IPS DF 4.7 (cell line): ENCODE data around the gene LHFPL3.
"Not testable (repeated sequence)": the region's sequence is repeated elsewhere in the genome, so short reads cannot be mapped to it uniquely, and the experiment has no call there.

Experiments used
- DNase-seq: peaks from one replicate; pipeline ENCODE4 v3.0.0-alpha.2; 2013; ENCODE audit warnings: low spot score; ENCODE audit errors: extremely low read depth

Gene LHFPL3

GRCh38 chr7:104894314-104894713, 565.9 kb downstream of the LHFPL3 start:
- no peak for DNase-seq

- DNase-seq = no peak
Observed at GRCh38 chr7:104894726-104895521, 566.5 kb downstream of the LHFPL3 start.

GRCh38 chr7:104895522-104896236, 567.3 kb downstream of the LHFPL3 start:
- DNase-seq = no peak

DNA sequence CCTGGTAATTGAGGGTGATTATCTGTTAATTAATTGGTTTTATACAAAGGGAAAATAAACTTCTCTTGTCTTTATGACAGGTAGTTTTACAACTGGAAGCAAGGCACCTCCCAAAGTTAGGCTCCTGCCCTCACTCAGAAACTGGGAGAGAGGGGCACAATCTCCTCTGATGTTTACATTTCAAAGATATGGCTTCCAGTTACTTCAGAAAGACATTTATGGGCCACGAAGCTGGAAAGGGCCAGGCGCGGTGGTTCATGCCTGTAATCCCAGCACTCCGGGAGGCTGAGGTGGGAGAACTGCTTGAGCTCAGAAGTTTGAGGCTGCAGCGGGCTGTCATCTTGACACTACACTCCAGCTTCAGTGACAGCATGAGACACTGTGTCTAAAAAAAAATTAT, 570.0 kb downstream of the LHFPL3 start:
- DNase-seq = no peak

DNA sequence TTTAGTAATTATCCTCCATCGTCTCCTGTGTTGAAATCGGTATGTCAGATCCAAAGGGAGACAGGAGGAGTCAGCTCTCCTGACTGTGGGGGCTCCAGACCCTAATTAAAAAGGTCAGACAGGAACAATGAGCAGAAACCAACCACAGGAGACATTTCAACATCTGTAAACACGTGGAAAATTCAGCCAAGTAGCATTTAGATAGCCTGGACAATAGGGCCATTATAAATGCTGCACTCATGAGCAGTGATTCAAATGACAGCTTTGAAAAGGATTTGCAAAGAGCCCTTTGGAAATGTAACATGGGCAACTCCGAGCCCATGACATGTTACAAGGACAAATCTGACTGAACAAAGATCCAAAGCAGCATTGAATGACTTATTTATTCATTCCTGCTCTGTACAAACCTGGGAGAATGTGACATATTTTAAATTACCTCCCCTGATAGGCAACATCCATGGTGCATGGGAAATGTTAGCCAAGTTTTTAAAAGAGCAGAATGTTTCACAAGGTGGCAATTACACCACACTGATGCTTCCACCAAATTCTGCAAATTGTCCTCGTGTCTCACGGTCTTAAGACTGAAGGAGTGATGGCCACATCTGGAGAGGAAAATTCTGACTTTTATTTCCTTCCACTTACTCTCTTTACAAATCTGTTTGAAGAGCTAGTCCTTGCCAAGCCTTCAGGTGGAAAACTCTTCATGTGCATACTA, 572.3 kb downstream of the LHFPL3 start:
- DNase-seq = no peak

- DNase-seq = no peak
Observed at GRCh38 chr7:104901240-104901619, 572.8 kb downstream of the LHFPL3 start.

- DNase-seq = no peak
Observed at GRCh38 chr7:104902183-104902582, 573.8 kb downstream of the LHFPL3 start.

DNA sequence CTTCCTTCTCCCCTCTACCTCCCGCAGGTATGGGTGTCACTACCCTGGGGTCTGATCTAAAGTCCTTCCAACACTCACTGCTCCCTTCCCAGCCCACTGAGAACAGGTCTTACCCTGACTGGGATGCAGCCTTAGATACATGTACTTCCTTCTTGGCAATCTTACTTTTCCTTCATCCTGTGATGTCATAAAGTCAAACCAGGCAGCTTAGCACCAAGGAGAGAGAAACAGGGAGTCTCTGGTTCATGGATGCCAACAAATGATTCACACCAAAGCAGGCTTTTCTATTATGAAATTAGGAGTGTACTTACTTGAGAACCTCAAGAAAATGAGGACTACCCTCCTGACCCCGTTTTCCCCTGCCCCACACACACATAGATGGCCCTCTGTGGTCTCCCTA, 574.6 kb downstream of the LHFPL3 start:
- no peak for DNase-seq

DNA sequence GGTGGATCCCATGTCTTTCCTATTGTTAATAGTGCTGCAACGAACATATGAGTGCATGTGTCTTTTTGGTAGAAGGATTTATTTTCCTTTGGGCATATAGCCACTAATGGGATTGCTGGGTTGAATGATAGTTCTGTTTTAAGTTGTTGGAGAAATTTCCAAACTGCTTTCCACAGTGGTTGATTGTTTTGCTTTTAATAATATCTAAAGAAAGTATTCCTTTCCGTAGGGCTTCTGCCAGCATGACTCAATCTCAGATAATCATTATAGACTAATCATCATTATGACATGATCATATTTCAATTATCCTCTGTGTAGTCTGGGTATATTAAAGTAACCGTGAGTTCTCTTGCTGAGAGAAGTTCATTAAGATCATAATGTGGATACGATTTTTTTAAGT, 575.4 kb downstream of the LHFPL3 start:
- no peak for DNase-seq

DNA sequence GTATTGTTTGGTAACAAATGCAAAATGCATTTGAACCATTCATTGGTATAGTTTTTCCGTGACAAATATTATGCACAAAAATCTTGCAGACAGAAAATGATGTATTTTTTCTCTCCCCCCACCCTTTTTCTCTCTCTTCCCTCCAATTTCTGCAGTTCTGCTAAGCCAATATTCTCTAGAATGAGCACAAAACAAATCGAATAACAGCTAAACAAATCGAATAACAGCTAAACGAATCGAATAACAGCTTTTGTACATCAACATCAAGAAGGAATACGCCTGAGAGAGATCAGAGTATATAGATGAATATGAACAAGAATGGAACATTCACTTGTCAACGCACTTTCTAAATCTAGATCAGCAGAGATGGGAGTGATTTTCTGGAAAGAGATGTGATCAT, 577.6 kb downstream of the LHFPL3 start:
- DNase-seq = no peak

DNA sequence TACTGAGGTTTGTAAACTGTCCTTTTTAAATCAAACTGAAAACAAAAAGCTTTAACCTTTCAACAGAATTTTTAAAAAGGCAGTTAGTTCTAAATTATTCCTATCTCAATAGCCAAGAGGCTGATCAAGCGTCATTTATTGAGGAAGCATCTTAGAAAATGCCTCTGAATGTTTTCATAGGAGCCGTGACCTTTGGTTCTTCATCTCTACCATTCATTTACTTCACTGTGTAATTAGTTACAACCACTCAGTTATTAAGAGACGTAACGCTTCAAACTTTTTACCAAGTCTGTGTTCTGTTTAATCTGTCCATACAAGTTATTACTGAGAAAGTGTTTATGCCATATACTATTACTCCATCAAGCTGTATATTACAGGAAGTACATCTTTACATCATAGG, 578.2 kb downstream of the LHFPL3 start:
- no peak for DNase-seq

GRCh38 chr7:104908636-104909035, 580.2 kb downstream of the LHFPL3 start:
- no peak for DNase-seq

DNA sequence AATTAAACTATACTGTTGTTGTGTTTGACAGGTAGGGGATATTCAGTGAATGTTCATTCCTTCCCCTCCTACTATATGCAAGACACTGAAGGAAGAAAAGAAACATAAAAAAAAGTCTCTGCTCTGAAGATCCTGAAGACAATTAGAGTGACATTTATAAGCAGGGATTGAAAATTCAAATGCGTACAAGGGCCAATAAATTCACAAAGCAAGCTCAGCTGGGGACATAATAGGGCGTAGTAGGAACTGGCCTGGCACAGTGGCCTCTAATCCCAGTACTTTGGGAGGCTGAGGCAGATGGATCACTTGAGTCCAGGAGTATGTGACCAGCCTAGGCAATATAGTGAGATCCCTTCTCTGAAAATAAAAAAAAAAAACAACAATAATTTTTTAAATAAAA, 580.7 kb downstream of the LHFPL3 start:
- DNase-seq = no peak

DNA sequence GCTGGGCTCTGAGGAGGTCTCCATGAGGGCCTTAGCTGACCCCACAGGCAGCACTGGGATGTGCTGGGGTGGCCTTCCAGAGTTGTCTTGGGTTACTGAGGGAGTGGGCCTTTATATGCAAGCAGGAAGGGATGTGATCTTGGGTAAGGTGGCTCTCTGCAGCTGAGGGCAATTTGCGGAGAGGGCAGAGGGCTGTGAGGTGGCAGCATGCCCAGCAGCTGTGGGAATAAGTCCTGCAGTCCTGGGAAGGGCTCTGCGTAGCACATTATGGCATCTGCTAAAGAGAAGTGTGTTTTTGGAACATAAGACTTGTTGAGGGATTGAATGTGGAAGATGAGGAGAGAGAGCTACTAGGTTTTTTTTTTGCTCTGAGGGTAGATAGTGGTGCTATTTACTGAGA, 586.0 kb downstream of the LHFPL3 start:
- DNase-seq = no peak

- no peak for DNase-seq
Observed at GRCh38 chr7:104921596-104921995, 593.2 kb downstream of the LHFPL3 start.

- DNase-seq = no peak
Observed at GRCh38 chr7:104922182-104923009, 594.0 kb downstream of the LHFPL3 start.

- no peak for DNase-seq
Observed at GRCh38 chr7:104923010-104923421, 594.6 kb downstream of the LHFPL3 start.

- DNase-seq = not testable (repeated sequence)
Observed at GRCh38 chr7:104926189-104926588, 597.8 kb downstream of the LHFPL3 start.

DNA sequence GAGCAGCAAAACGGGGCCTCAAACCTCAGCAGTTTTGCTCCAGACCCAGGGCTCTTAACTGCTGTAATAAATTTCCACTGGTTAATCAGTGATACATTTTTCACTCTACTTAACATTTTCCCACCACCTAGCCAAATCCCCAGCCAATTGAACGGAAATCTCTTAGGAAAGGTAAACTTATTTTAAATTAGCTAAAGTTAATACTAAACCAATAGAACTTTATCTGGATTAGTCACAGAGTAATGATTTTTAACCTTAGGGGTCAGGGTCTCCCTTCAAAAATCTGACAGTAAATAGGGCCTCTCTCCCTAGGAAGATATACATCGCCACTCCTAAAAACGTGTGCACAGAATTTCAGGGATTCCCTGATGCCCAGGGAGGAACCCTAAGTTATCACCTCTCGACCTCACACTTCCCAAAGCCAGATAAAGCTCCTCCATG, 598.2 kb downstream of the LHFPL3 start:
- DNase-seq = no peak

DNA sequence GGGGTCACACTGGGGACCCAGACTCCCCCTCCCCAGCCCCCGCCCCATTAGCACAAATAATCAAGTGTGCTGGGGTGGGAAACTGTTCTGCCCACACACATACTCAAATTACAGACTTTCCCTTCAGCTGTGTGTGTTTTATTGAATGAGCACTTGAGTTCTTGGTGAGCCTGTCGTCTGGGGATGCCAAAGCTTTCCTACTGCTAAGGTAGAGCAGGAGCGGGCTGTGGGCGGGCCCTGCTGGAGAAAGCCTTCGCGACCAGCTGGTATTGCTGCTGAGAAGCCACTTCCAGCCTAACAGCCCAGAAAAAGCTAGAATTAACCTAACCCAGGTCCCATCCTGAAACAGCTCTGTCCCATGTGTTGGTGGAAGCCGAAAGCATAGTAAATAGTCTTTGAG, 598.7 kb downstream of the LHFPL3 start:
- no peak for DNase-seq

- no peak for DNase-seq
Observed at GRCh38 chr7:104928721-104929400, 600.5 kb downstream of the LHFPL3 start.
